ENCODE results near the gene MBD3. TPM values are rescaled to one million over a fixed set of nuclear protein-coding genes. Genes with fewer than 3 reads are reported as not detected.

Gene MBD3
- total RNA-seq, 4 donors from 2014 or later: 53.8 to 75.9 (median 64.5) TPM

DNA sequence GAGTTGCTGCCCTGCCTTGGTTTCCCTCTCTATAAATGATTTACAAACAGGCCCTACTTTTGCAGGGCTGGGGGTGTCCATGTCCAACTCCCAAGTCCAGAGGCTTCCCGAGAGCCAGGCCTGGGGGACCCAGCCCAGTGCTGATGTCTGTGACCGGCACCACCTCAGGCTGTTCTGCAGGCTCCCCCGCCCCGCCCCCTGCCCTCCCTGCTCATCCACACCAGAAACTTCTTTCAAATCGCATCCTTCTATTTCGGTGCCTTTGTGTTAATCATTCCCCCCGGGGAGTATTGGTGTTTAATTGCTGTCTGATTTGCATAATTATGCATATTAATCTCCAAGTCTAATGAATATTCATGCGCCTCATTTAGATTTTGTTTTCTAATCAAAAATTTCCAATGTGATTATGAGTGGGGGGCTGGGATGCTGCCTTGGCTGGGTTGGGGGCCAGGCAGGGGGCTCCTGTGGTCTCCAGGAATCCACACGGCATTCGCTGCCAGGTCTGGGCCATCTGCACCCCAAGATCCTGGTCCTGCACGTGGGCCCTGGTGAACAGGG is 40.7 kb upstream of the MBD3 start:
- Histone ChIP-seq H3K4me1 (no peaks in the 10 kb centered on the region), H3K27ac (no peak overlapping the region), H3K4me3 (no peak overlapping the region), H3K9me3 (no peaks in the 10 kb centered on the region), H3K27me3 (no peaks in the 10 kb centered on the region), H3K36me3 (no peaks in the 10 kb centered on the region)
- intact Hi-C loops (cut with DNase I; ENCODE audit: low total_unique reads): no loop called here
- DNase-seq: no peak
- TF ChIP-seq POLR2A (IDR thresholded peaks at IDR 0.05): no peak
- TF ChIP-seq, protein P1, sequence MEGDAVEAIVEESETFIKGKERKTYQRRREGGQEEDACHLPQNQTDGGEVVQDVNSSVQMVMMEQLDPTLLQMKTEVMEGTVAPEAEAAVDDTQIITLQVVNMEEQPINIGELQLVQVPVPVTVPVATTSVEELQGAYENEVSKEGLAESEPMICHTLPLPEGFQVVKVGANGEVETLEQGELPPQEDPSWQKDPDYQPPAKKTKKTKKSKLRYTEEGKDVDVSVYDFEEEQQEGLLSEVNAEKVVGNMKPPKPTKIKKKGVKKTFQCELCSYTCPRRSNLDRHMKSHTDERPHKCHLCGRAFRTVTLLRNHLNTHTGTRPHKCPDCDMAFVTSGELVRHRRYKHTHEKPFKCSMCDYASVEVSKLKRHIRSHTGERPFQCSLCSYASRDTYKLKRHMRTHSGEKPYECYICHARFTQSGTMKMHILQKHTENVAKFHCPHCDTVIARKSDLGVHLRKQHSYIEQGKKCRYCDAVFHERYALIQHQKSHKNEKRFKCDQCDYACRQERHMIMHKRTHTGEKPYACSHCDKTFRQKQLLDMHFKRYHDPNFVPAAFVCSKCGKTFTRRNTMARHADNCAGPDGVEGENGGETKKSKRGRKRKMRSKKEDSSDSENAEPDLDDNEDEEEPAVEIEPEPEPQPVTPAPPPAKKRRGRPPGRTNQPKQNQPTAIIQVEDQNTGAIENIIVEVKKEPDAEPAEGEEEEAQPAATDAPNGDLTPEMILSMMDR (IDR thresholded peaks at IDR 0.05): no peak

DNA sequence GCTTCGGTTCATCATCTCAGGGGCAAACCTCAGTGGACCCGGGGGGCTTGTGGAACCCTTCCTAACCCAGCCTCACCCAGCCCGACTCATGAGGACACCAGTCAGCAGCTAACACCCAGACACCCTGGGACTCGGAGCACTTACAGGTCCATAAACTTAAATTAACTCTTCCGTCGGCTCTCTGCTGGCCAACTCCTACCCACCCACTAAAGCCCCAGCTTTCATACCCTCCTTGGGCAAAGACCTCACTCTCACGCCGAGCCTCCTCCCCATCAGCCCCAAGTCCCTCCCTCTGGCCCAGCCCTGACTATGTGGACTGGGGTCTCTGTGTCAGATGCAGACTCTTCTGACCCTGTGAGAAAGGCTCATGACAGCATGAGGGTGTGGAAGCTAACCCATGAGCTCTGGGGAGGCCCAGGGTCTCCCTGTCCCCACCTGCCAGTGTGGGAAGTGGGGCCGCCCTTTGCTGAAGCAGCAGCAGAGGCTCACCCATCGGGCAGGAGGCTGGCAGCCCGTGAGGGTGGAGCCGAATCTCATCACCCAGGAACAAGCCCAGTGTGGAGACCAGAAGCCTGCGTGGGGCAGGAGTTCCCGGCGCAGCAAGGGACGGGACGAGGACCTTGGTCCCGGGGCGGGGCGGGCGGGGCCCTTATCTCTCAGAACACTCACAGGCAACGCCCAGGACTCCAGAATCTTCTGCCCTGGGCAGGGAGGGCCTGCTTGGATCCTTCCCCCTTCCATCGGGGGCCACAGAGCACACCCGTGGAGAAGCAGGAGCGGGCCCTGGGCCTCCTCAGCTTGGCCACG is 40.0 kb upstream of the MBD3 start:
- Histone ChIP-seq H3K27ac (no peak overlapping the region), H3K4me3 (no peak overlapping the region), H3K4me1 (no peaks in the 10 kb centered on the region), H3K9me3 (no peaks in the 10 kb centered on the region), H3K27me3 (no peaks in the 10 kb centered on the region), H3K36me3 (no peaks in the 10 kb centered on the region)
- no peak for TF ChIP-seq POLR2A (IDR thresholded peaks at IDR 0.05)
- TF ChIP-seq, protein P1 (IDR thresholded peaks at IDR 0.05): no peak
- DNase-seq: no peak
- intact Hi-C loops (cut with DNase I; ENCODE audit: low total_unique reads): no loop called here

DNA sequence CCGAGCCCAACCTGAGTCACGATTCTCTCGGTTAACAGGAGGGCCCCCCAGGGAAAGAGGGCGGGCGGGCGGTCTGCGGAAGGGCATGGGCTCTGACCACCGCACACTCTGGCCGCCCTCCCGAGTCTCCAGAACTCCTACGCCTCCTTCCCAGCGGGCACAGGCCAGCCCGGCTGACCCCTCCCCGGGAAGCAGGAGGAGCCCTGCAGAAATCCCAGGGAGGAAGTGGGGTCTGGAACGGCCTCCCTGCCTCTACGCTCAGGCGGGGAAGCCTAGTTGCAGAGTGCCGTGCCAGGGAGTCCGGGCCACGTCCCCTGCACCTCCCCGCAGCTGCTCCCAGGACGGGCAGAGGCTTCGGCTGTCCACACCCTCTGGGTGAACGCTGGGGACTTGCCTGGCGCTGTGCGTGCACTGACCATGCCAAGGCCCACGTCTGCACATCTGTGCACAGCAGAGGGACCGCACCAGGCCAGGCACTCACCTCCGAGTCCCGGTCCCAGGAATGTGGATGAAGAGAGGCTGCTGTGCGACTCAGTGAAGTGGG is 39.0 kb upstream of the MBD3 start:
- Histone ChIP-seq H3K27me3 (no peaks in the 10 kb centered on the region), H3K9me3 (no peaks in the 10 kb centered on the region), H3K27ac (no peak overlapping the region), H3K4me1 (no peaks in the 10 kb centered on the region), H3K4me3 (no peak overlapping the region), H3K36me3 (no peaks in the 10 kb centered on the region)
- TF ChIP-seq POLR2A (IDR thresholded peaks at IDR 0.05): no peak
- TF ChIP-seq, protein P1 (IDR thresholded peaks at IDR 0.05): no peak
- intact Hi-C loops (cut with DNase I; ENCODE audit: low total_unique reads): no loop called here
- no peak for DNase-seq

DNA sequence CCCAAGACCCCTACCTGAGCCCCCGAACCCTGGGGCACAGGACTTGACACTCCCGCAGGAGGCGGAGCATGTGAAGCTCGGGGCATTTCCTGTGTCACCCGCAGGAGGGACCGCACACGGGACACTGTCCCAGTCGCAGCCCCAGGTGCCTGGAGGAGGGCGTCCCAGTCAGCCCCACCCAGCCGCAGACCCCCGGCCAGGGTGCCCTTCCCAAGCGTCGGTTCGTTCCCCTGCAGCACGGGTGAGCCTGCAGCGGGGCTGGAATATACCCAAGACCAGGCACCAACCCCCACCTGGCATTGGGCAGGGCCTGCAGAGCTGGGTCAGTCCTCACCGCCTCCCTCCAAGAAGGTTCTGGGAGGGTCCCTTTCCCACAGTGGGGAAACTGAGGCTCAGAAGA is 38.1 kb upstream of the MBD3 start:
- Histone ChIP-seq H3K4me1 (no peaks in the 10 kb centered on the region), H3K9me3 (no peaks in the 10 kb centered on the region), H3K27me3 (no peaks in the 10 kb centered on the region), H3K27ac (no peak overlapping the region), H3K4me3 (no peak overlapping the region), H3K36me3 (no peaks in the 10 kb centered on the region)
- DNase-seq: no peak
- intact Hi-C loops (cut with DNase I; ENCODE audit: low total_unique reads): no loop called here
- TF ChIP-seq, protein P1 (IDR thresholded peaks at IDR 0.05): no peak
- TF ChIP-seq POLR2A (IDR thresholded peaks at IDR 0.05): no peak

DNA sequence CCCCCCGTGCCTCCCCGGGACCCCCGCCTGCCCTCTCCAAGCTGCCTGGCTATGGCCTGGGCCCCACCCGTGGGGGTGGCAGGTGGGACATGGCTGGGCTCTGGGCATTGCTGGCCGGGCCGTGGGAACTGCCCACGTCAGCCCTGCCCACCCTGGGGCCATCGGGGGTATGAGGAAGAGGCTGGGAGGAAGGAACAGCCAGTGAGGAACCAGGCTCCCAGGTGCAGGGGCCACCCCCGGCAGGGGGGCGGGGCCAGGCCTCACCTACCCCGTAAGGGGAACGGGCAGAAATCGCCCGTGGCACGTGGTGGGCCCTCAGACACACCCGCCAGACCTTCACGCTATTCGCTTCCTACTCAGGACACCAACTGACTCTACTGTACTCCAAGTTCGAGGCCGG is 37.3 kb upstream of the MBD3 start:
- no peak for TF ChIP-seq POLR2A (IDR thresholded peaks at IDR 0.05)
- TF ChIP-seq, protein P1 (IDR thresholded peaks at IDR 0.05): no peak
- H3K4me1 ChIP-seq: no peaks in the 10 kb centered on the region
- no peaks in the 10 kb centered on the region for H3K9me3 ChIP-seq
- DNase-seq: no peak
- no peak overlapping the region for H3K27ac ChIP-seq
- H3K27me3 ChIP-seq: no peaks in the 10 kb centered on the region
- no peak overlapping the region for H3K4me3 ChIP-seq
- intact Hi-C loops (cut with DNase I; ENCODE audit: low total_unique reads): no loop called here
- no peaks in the 10 kb centered on the region for H3K36me3 ChIP-seq

Data from uterus (tissue), 4 donors.